HG03565 (cell line): ENCODE data around the gene TMUB1.

Experiments
- ATAC-seq: cut with Tn5 transposase; IDR thresholded peaks from one replicate; pipeline ENCODE4 v1.9.1; 2021; ENCODE audit warnings: mild to moderate bottlenecking, moderate library complexity; ENCODE audit not compliant: unreplicated experiment

TMUB1 gene

GRCh38 chr7:151121380-151122170 lies 38.3 kb upstream of the TMUB1 start:
- no peak for ATAC-seq

DNA sequence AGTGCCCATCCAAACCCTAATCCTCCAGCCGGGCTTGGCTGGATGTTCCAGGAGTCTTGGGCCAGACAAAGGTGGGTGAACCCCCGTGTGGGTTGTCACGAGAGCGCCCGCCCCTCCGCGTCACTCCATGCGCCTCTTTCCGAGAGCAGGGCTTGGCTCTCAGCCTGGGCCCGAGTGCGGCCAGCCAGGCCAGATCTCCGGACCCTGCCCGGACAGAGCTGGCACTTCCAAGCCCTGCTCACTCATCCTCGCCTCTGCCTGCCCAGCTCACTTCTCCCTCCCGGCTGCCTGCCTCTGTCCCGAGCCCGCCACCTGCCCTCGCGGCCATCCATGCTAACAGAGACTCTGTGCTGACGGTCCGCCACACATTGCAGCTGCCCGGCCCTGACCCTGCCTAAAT lies 37.6 kb upstream of the TMUB1 start:
- ATAC-seq: no peak

GRCh38 chr7:151119902-151120301 lies 36.6 kb upstream of the TMUB1 start:
- ATAC-seq: no peak

DNA sequence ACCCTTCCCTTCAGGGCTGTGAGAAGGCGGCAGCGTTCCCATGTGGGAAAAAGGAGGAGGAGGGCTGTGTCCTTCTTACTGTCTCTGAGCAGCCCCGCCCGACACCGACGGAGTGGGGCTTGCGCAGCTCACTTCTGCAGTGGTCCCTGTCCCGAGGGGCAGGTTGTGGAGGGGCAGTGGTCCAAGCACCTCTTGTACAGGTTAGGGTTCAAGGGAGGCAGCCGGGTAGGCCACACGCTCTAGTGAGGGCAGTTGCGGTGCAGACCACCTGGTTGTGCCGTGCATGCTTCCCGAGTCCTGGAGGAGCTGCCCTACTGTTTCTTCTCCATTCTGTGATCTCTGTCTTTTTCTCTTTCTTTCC lies 35.7 kb upstream of the TMUB1 start:
- ATAC-seq: no peak

DNA sequence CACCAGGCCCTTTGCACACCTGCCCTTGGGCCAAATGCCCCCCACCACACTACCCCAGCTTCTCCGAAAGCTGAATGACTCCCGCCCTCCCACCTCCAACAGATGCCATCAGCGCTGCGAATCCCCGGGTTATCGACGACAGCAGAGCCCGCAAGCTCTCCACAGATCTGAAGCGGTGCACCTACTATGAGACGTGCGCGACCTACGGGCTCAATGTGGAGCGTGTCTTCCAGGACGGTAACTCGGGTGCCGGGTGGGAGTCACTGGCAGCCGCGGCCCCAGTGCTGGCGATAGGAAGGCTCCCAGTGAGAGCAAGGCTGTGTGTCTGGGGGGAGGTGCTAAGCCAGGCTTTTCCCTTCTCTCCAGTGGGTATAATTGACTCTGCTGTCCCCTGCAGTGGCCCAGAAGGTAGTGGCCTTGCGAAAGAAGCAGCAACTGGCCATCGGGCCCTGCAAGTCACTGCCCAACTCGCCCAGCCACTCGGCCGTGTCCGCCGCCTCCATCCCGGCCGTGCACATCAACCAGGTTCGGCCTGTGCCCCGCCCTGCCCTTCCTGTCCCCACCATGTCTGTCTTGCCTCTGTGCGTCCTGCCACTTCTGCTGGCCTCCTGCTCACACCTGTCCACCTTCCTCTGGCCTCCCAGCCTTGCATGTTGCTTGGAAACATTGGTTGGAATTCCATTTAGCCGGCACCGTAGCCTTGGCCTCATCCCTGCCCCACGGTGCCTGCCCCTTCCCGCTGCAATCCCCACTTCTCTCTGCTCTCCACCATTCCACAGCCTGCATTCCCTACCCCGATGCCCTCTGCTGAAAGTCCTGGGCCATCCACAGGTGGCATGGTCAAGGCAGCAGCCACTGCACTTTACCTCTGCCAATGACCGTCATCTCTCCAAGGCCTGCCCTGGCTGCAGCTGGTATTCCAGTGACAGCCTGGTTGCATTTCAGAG lies 35.1 kb upstream of the TMUB1 start:
- no peak for ATAC-seq

- ATAC-seq: no peak
Observed at GRCh38 chr7:151117565-151117964, 34.3 kb upstream of the TMUB1 start.

GRCh38 chr7:151116603-151117440 lies 33.5 kb upstream of the TMUB1 start:
- no peak for ATAC-seq

DNA sequence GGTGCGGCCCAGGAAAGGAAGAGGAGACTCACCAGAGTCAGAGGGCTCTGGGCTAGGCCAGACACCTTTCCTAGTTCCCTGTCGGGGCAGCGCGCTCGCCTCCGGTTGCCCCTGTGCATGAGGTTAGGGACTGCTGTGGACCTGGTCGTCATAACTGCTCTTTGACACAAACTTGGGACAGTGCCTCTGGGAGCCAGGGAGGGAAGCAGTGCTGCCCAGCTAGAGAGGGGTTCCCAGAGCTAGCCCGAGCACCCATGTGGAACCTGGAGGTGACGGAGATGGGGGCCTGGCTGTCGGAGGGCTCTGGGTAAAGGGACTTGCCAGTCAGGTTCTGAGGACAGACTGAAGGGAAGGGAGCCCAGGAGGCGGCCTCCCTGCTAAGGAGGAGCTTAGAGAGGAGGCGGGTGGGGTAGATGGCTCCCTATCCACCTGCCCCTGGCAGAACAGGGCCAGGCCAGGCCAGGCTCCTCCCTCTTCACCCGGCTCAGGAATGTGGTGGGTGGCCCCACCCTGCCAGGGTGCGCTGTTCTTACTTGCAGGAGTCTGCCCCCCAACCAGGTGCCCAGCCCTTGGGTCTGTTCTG lies 32.6 kb upstream of the TMUB1 start:
- no peak for ATAC-seq

DNA sequence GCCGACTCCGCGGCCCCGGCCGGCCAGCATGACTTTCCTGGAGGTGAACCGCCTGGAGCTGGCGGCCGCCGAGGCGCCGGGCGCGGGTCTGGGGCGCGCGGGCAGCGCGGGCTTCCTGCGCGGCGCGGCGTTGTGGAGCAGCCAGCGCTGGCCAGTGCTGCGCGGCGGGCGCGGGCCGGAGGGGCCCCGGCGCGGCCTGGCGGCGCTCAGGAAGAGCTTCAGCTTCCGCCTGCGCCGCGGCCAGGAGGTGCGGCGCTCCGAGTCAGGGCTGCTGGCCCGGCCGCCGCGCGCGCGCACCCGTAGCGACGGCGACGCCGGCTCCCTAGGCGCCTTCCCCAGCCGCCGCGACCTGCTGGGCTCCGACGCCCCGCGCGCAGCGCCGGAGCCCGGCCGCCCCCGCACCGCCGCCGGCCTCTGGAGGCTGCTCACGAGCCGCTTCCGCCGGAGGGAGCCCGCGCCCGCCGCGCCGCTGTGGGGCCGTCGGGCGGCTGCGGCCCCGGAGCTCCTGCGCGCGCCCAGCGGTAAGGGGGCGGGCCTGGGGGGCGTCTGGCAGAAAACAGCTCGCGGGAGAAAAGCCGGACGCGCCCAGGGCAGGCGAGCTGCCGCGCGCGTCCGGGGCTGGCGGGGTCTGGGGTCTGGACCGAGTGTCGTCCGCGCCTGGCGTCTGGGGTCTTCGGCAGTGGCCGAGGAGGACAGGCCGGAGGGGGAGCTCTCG lies 32.0 kb upstream of the TMUB1 start:
- ATAC-seq: no peak

DNA sequence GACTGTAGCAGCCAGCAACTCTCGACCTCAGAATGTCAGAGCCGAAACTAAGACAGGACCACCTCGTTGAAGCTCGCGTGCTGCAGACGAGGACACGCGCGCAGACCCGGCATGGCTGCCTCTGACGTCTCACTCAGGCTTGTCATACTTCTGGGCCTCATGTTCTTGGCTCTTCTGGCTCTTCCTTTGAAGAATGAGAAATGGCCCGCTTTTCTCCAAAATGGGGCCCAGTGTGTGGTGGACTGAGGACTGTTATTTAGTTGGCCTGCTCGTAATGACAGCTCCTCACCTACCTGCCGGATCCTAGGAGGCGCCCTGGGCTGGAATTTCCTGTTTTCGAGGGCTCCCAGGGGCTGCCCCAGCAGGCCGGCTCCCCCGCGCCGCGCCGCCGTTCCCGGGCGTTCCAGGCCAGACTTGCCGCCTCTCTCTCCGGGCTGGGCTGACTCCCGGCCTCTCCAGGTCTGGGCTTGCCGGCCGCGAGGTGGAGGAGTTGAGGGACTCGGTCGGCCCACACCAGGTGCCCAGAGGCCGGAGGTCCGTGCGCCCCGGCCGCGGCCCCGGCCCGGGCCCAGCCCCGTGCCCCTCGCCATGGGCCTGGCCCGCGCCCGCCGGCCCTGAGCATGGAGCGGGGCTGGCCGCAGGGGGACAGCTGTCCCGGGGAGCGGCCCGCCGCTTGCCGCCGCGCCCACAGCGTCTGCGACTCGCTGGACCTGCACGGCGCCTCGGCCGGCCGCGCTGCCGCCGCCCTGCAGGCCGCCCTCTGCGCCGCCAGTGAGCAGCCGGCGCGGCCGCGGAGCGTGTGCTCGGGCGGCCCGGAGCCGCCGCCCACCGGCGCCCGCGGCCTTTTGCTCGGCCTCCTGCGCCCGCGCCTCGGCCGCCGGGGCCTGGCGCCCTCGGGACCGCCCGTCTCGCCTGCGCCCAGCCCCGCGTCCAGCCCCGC lies 31.1 kb upstream of the TMUB1 start:
- no peak for ATAC-seq

GRCh38 chr7:151113344-151114150 lies 30.3 kb upstream of the TMUB1 start:
- ATAC-seq: no peak

DNA sequence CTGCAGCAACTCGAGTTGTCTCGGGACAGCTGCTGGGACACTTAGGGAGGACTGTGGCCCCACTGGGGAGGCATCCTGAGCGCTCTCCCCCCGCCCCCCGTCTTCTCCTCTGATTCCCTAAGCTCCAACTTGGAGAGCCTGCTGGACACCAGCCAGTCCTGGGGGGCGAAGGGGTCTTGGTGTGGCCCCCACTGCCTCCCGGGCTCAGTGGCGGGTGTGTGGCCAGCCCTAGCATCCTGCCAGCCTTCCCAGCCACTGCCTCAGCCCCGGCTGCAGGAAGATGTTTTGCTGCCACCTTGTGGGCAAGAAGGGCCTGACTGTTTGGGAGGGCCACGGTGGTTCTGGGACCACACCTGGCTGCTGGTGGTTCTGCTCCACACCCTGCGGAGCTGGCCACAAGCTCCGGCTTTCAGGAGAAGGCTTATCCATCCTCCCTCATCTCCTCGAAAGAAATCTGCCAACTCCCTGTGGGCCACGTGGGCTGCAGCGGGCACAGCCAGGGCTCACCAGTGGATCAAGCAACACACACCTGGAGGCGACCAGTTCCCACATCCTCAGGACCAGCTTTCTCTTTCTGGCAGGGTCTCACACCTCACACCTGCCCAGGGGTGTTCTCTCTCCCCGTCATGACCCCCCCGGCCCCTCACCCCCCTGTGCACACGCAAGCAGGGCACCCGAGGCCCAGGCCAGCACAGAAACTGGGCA lies 27.8 kb upstream of the TMUB1 start:
- ATAC-seq: peak; percentile 66

DNA sequence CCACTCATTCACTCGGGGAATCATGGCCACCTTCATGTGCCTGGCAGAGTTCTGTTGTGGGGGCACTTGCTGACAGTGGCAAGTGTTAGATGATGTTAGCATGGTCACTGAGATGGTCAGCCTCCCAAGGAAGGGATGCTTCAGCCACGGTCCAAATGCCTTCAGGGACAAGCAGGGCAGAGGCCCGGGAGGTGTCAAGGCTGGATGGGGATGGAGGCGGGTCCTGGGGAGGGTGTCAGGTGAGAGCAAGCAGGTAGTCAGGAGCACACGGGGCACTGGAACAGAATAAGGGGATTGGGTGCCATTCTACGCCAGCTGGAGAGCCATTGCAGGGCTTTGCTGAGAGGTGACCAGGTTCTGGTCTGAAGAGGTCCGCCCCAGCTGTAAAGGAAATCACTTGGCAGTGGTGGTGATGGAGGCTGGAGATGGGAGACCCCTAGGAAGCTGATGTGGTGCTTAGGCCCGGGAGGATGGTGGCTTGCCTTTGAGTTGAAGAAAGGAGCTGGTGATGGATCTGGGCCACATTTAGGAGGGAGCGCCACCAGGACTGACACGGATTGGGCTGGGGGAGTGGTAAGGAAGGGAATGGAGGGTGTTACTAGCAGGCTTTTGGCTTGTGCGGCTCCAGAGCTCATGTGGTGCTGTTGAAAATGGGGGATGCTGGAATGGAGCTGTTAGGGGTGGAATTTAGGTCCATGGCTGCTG lies 27.1 kb upstream of the TMUB1 start:
- ATAC-seq: no peak

GRCh38 chr7:151109094-151110048 lies 26.1 kb upstream of the TMUB1 start:
- no peak for ATAC-seq

DNA sequence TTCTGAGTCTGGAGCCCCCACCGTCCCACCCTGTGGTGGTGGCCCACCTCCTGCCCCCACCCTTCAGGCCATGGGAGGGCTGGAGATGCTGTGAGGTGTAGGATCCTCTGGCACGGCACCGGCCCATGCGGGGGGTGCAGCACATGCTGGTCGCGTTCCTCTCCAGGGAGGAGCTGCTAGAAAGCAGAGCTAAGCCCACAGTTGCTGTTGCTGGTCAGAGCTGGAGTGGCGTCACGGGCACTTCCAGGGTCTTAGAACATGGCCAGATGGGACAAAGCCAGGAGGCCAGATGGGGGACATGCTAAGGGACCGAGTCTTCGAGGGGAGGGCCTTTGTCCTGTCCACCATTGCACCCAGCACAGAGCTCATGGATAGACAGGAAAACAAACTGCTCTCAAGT lies 24.6 kb upstream of the TMUB1 start:
- ATAC-seq: no peak
